Skin epidermis (tissue), 12 donors: Measurements from ENCODE around the gene TSPAN11.

Experiments used
- H3K27ac ChIP-seq, 21 experiments: fragments of 200-600 bp; sonication (generic) in 11 of 21; one replicate each; pipeline ENCODE4 v1.5.0; 2020; ENCODE audit warnings: mild to moderate bottlenecking in 3 of 21, inconsistent platforms in 2 of 21, moderate library complexity in 2 of 21
- H3K4me3 ChIP-seq, 7 experiments: fragments of 200-600 bp; sonication (generic) in 2 of 7; one replicate each; pipeline ENCODE4 v1.5.0; 2020; ENCODE audit warnings: inconsistent platforms in 2 of 7, mild to moderate bottlenecking in 2 of 7, moderate library complexity in 1 of 7

Gene TSPAN11

GRCh38 chr12:30953951-30954751 lies 27.6 kb downstream of the TSPAN11 start:
- Histone ChIP-seq H3K4me3 (no peak overlapping the region), H3K27ac (no peak overlapping the region)

GRCh38 chr12:30955214-30955613 lies 28.7 kb downstream of the TSPAN11 start:
- Histone ChIP-seq H3K27ac (no peak overlapping the region), H3K4me3 (no peak overlapping the region)

GRCh38 chr12:30959110-30959710 lies 32.7 kb downstream of the TSPAN11 start:
- Histone ChIP-seq H3K4me3 (no peak overlapping the region), H3K27ac (no peak overlapping the region)

DNA sequence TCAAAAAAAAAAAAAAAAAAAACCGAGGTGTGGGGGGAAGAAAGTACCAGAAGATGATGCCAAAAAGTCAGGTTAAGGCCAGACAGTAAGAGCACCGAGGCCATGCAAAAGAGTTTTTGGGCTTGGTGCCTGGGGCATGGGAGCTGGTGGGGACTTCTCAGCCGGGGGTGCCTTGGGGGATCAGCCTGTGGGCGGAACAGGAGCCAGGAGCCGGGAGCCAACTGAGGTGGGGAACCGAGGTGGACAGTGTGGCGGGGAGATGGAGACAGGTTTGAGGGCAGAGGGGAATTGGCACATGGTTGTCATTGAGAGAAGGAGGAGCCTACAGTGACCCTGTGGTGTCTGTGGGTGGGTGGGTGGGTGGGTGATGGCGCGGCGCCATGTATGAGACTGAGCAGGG lies 33.2 kb downstream of the TSPAN11 start:
- H3K4me3 ChIP-seq, result no peak overlapping the region
- H3K27ac ChIP-seq, result no peak overlapping the region

- Histone ChIP-seq H3K27ac (no peak overlapping the region), H3K4me3 (no peak overlapping the region)
Measured at GRCh38 chr12:30961030-30961429, 34.5 kb downstream of the TSPAN11 start.

DNA sequence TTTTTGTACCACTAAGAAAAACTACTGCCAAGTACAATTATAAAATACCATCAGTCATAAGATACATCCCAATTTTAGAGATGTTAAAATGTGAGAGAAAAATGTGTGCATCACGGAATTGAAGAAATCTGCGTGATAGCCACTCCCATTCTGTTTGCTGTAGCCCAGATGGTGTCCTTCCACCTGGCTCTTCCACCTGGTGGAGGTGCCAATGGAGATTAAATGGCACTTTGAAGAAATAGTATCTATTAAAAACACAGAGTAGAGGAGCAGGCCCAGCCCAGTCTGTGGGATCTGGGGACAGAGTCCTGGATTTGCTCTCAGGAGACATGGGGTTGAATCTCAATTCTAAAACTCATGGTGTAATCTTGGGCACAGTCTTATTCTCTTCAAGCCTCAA lies 35.5 kb downstream of the TSPAN11 start:
- H3K4me3 ChIP-seq, result no peak overlapping the region
- no peak overlapping the region for H3K27ac ChIP-seq

GRCh38 chr12:30963709-30964564 lies 37.4 kb downstream of the TSPAN11 start:
- no peak overlapping the region for H3K27ac ChIP-seq
- H3K4me3 ChIP-seq, result no peak overlapping the region

DNA sequence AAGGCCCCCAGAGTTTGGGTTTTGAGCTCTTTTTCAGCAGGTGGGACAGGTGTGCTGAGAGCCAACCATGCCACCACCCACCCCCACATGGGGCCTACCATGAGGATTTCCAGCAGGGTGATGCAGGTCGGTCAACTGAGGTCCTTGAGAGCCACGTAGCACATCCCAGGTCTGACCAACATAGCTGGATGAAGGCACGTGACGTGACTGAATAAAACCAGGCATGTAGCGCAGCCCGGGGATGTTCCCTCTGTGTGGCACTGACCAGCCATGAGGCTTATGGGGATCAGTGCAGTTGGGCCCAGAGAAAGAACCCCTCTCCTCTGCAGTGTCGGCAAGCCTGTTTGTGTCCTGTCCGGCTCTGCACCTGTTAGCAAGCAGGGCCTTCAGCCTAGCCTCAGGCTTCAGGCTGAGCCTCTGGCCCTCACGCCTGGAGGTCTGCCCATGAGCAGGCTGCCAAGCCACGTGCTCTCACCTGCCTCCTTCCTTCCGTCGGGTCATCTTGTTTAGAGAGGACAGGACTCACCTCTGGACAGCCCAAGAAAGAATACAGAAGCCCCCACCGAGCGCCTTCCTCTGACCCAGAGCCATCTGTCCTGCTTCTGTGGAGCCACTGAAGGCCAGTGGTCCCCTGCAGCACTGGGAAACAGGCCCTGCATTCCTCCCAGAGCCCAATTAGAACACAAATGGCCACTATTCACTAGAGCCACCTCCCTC lies 38.5 kb downstream of the TSPAN11 start:
- Histone ChIP-seq H3K27ac (no peak overlapping the region), H3K4me3 (no peak overlapping the region)

GRCh38 chr12:30965613-30965985 lies 39.1 kb downstream of the TSPAN11 start:
- Histone ChIP-seq H3K4me3 (no peak overlapping the region), H3K27ac (no peak overlapping the region)

DNA sequence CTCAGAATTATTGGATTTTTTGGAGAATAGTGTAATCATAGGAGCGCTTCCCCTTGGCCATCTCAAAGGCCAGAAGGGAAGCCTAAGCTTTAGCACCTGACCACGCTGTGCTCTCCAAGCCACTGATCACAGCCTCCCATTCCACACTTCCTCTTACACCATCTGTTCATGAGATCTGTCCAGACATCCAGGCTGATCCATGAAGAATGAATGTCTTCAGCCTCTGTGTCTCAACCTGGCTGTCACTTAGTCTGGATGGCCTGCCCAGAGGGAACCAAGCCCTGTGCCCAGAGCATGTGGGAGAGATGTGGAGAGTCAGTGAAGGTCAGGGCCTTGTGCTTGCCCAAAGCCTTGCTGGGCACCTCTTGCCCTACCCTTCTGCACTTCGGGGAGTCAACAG lies 40.5 kb downstream of the TSPAN11 start:
- no peak overlapping the region for H3K4me3 ChIP-seq
- H3K27ac ChIP-seq, result no peak overlapping the region

DNA sequence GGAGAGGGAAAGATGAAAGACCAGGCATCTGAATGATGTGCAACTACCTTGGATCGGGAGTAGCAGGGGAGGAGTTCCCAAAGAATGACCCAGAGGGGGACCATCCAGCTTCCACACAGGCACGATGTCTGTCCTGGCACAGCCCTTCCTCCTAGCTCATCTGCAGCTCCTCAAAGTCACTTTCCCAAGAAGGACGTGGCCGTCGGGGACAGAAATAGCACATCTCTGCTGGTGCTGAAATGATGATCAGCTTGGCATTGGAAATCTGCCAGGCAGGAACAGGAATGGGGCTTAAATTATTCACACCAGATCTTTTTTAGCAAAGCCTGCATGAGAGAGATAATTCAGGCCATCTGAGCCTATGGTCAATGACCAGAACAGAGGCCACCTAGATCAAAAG lies 41.7 kb downstream of the TSPAN11 start:
- H3K4me3 ChIP-seq, result no peak overlapping the region

DNA sequence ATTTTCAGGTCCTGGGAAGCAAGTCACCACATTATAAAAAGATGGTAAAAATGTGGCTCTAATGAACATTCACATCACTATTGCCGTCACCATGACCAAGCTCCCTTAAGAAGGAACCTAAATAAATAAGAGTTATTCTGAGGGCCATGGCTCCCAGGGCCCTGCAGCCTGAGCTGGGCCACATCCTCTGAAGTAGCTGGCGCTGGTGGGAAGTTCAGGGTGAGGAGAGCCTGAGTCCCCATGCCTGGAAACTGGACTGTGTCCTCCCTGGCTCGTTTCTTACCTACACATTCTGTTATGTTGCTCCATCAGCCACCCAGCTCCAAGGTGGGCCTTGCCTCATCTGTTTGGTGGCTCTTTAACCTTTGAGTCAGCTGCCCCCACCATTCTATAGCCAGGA lies 42.5 kb downstream of the TSPAN11 start:
- H3K27ac ChIP-seq, result no peak overlapping the region
- no peak overlapping the region for H3K4me3 ChIP-seq

More for the DNA sequence above, 41.7 kb downstream of the TSPAN11 start:
- H3K27ac ChIP-seq, result no peak overlapping the region

DNA sequence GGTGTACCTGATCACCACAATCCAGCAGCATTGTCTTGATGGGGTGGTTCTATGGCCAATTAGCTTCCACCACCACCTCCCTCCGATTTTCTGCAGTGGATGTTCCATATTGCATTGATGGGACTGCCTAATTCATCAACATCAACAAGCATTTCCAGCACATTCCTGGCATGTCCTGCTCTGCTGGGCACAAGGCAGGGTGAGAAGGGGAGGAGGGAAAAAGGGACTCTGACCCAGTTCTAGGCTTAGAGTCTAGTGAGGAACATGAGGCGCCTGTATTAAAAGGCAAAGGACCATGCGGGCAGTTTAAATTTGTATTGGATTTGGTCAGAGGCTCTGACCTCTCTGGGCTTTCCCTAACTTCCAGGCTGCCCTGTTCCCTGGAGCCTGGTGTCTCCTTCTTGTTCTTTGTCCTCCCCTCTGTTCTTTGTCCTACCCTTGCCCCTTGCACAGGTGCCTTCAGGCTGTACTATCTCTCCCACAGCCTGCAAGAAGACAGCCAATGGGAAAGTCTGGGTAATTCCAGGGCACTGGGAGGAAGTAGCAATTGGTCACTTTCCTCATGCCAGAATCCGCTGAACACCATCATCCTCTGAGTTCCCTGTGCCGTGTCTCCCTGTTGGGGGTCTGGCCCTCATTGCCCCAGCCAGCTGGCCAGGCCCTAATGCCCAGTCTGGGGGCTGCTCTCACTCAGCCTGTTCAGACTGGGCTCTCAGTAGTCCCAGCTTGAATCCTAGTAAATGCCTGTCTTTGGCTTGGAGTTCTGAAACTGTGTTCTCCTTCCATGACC lies 43.3 kb downstream of the TSPAN11 start:
- H3K4me3 ChIP-seq, result no peak overlapping the region
- no peak overlapping the region for H3K27ac ChIP-seq

GRCh38 chr12:30970559-30971197 lies 44.1 kb downstream of the TSPAN11 start:
- peak overlapping the region in 1 of 21 experiments; percentile 42 for H3K27ac ChIP-seq
- no peak overlapping the region for H3K4me3 ChIP-seq

DNA sequence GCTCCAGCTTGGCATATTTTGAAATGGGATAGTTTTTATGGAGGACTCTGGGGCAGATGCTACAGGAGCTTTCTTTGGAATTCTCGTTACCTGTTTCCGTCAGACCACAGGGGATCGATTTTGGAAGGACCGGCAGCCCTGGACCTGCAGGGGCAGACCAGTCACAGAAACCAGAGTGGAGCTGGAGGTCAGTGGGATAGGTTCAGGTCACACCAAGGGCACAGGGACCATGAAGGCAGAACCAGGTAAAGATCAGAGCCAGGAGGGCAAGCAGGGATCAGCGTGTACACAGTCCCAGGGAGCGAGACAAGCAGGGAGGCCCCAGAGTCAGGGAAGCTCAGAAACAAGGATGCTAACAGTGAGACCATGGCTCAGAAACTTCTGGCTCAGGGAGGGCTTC lies 45.5 kb downstream of the TSPAN11 start:
- H3K27ac ChIP-seq, result no peak overlapping the region
- H3K4me3 ChIP-seq, result no peak overlapping the region

DNA sequence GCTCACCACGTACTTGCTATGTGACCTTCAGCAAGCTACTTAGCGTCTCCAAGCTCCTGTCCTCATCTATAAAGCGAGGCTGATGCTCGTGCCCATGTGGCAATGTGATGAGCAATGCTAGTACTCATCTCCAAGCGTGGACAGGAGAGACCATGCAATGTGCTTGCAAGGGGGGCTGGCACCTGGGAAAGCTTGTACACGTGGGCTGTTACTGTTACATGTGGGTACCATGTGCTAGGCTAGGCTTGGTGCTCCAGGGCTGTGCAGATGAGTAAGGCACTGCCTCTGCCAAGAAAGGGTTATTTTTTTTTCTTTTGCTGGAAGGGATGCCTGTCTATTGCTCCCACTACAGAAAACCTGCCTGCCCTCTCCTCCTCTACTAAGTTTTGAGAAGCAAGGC lies 46.6 kb downstream of the TSPAN11 start:
- Histone ChIP-seq H3K4me3 (no peak overlapping the region), H3K27ac (no peak overlapping the region)

GRCh38 chr12:30973830-30974229 lies 47.3 kb downstream of the TSPAN11 start:
- no peak overlapping the region for H3K27ac ChIP-seq
- H3K4me3 ChIP-seq, result no peak overlapping the region

DNA sequence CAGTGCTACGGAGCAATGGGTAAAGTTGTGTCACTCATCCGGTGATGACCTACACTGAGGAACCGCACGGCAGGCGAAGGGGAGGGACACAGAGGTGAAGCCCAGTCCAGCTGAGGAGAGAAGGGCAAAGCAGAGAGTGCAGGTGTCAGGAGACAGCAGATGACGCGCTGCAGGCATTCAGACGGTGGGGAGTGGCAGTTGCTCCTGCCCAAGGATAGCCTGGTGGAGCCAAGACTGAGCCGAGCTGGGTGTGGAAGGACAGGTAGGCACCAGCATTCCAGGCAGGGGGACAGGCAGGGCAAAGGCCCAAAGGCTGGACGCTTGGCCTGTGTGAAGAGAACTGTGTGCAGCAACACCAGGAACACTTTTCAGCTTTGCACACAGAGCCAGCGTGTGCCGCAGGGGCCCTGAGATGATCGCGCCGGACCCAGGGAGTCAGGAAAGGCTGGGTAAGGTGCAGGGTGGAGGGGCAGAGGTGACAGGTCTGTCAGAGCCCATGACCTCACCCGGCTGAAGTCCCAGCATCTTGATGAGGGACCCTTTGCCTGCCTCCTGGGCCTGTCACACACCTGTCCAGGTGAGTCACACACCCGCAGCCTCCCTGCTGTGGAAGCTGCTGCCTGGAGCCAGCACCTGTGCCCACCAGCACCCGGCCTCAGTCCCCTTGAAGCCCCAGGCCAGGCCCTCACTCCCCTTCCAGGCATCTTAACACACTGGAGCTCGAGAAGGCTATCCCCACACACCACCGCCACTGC lies 48.4 kb downstream of the TSPAN11 start:
- H3K4me3 ChIP-seq, result no peak overlapping the region
- no peak overlapping the region for H3K27ac ChIP-seq
